ENCODE data around the gene SLC9A9.
A peak's percentile ranks its signal among the peaks of the same experiment; 100 is the strongest.

SLC9A9 gene

DNA sequence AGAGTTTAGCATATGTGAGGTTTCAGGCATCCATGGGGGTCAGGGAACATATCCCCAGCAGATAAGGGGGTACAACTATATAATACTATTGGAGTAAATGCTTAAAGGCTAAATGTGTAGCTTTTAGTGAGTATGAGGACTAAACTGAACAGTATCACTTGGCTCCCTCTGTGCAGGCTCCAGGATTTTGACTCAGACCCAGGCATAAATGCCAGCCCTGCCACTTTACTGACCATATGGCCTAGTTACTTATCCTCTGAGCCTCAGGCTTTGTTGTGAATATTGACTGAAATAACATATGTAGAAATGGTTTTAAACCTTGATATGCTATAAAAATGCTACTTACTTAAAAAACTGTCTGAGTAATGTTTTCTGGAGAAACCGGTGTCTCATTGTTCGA, 577.1 kb downstream of the SLC9A9 start:
- H3K4me3 ChIP-seq (ENCODE audit: low read depth, low read length) = no peak overlapping the region
- DNase-seq (ENCODE audit: low read depth) = no peak
- TF ChIP-seq, protein P1, sequence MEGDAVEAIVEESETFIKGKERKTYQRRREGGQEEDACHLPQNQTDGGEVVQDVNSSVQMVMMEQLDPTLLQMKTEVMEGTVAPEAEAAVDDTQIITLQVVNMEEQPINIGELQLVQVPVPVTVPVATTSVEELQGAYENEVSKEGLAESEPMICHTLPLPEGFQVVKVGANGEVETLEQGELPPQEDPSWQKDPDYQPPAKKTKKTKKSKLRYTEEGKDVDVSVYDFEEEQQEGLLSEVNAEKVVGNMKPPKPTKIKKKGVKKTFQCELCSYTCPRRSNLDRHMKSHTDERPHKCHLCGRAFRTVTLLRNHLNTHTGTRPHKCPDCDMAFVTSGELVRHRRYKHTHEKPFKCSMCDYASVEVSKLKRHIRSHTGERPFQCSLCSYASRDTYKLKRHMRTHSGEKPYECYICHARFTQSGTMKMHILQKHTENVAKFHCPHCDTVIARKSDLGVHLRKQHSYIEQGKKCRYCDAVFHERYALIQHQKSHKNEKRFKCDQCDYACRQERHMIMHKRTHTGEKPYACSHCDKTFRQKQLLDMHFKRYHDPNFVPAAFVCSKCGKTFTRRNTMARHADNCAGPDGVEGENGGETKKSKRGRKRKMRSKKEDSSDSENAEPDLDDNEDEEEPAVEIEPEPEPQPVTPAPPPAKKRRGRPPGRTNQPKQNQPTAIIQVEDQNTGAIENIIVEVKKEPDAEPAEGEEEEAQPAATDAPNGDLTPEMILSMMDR (IDR thresholded peaks at IDR 0.05; ENCODE audit: low read depth, low read length) = no peak
- TF ChIP-seq, protein P2, sequence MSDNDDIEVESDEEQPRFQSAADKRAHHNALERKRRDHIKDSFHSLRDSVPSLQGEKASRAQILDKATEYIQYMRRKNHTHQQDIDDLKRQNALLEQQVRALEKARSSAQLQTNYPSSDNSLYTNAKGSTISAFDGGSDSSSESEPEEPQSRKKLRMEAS (IDR thresholded peaks at IDR 0.05; ENCODE audit: low read depth, low read length) = no peak
- TF ChIP-seq MYC (IDR thresholded peaks at IDR 0.05; ENCODE audit: low read depth, low read length) (no peak), POLR2A (IDR thresholded peaks at IDR 0.05; ENCODE audit: extremely low read depth, insufficient read length) (no peak)

DNA sequence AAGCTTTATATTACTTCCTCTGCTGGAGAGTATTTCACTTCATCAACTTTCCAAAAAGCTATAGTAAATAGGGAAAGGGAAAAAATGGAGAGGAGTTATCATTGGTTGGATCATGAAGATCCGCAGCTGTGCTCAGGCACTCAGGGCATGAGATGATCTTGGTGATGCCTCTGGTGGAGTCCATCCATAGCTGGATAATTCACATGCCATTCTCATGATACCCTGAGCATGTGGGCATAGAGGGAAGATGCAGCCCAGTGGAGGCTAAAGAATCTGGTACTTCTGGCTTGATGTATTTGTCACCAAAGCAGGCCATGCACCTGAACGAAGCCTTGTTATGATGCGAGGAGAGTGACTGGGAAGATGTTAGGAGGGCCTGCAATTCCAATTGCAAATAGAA, 578.5 kb downstream of the SLC9A9 start:
- DNase-seq (ENCODE audit: low read depth) = no peak
- TF ChIP-seq POLR2A (IDR thresholded peaks at IDR 0.05; ENCODE audit: extremely low read depth, insufficient read length) (no peak), MYC (IDR thresholded peaks at IDR 0.05; ENCODE audit: low read depth, low read length) (no peak)
- TF ChIP-seq, protein P2 (IDR thresholded peaks at IDR 0.05; ENCODE audit: low read depth, low read length) = no peak
- TF ChIP-seq, protein P1 (IDR thresholded peaks at IDR 0.05; ENCODE audit: low read depth, low read length) = no peak
- H3K4me3 ChIP-seq (ENCODE audit: low read depth, low read length) = no peak overlapping the region

DNA sequence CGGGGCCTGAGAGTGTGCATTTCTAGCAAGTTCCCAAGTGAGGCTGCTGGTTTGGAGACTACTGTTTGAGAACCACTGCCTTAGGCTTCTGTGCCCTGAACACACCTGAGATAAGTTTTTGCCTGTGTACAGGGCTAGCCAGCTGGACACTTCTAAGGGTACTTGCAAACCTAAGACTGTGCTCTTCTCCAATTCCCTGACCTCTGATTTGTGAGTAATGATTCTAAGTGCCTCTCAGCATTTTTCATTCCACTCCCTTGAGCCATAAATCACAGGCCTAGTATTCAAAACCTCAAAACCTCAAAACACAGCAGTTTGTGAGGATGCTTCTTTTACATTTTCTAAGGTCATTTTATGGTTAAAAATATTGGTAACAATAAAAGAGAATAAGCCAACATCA, 580.3 kb downstream of the SLC9A9 start:
- no peak for DNase-seq (ENCODE audit: low read depth)
- H3K4me3 ChIP-seq (ENCODE audit: low read depth, low read length) = no peak overlapping the region
- TF ChIP-seq MYC (IDR thresholded peaks at IDR 0.05; ENCODE audit: low read depth, low read length) = no peak
- TF ChIP-seq, protein P2 (IDR thresholded peaks at IDR 0.05; ENCODE audit: low read depth, low read length) = no peak
- no peak for TF ChIP-seq POLR2A (IDR thresholded peaks at IDR 0.05; ENCODE audit: extremely low read depth, insufficient read length)
- TF ChIP-seq, protein P1 (IDR thresholded peaks at IDR 0.05; ENCODE audit: low read depth, low read length) = no peak

DNA sequence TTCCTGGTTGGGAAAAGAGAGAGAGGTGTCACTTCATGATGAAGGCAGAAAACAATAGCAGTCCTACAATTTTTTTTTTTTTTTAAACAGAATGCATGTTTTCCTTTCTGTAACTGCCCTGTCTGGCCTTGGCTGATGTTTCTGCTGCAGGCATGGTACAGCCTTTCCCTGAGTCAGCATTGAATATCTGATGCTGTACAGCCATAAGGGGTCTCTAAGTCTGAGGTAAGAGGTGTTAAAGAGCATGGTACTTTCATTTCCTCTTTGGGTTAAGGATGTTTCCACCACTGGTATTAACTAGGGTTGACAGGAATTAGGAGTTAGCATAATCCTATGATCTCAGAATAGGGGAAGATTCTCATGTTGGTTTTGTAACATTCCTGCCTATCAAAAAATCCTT, 581.3 kb downstream of the SLC9A9 start:
- no peak overlapping the region for H3K4me3 ChIP-seq (ENCODE audit: low read depth, low read length)
- peak; percentile 13 for DNase-seq (ENCODE audit: low read depth)
- TF ChIP-seq, protein P1 (IDR thresholded peaks at IDR 0.05; ENCODE audit: low read depth, low read length) = no peak
- TF ChIP-seq MYC (IDR thresholded peaks at IDR 0.05; ENCODE audit: low read depth, low read length) (no peak), POLR2A (IDR thresholded peaks at IDR 0.05; ENCODE audit: extremely low read depth, insufficient read length) (no peak)
- TF ChIP-seq, protein P2 (IDR thresholded peaks at IDR 0.05; ENCODE audit: low read depth, low read length) = no peak

DNA sequence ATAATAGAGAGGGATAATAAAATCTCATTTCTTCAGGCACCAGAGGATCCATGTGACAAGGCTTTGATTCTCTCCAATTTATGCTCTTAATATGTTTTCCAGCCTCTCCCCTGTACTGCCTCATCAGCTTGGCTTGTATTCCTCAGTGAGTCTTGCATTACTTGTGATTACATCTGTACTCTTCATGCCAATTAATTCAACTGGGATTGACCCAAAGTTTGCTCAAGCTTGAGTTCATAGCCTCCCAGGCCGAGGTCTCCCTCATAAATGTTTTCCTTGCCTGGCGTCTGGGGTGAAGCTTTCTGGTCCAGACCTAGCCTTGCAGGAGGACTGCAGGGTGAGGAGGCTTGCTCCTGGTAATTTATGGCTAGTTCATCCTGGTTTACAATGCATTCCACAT, 581.8 kb downstream of the SLC9A9 start:
- TF ChIP-seq, protein P1 (IDR thresholded peaks at IDR 0.05; ENCODE audit: low read depth, low read length) = no peak
- TF ChIP-seq MYC (IDR thresholded peaks at IDR 0.05; ENCODE audit: low read depth, low read length) (no peak), POLR2A (IDR thresholded peaks at IDR 0.05; ENCODE audit: extremely low read depth, insufficient read length) (no peak)
- TF ChIP-seq, protein P2 (IDR thresholded peaks at IDR 0.05; ENCODE audit: low read depth, low read length) = no peak
- no peak overlapping the region for H3K4me3 ChIP-seq (ENCODE audit: low read depth, low read length)
- no peak for DNase-seq (ENCODE audit: low read depth)

All from NB4 (cell line).